Skeletal muscle satellite cell (primary cell): Measurements from ENCODE around the gene RETREG3. TPM values are rescaled to one million over a fixed set of nuclear protein-coding genes. Genes with fewer than 3 reads are reported as not detected.
A peak's percentile ranks its signal among the peaks of the same experiment; 100 is the strongest.

ENCODE experiments used
- H3K27me3 ChIP-seq: 2 replicates; pipeline ENCODE4 v1.7.0; 2013; ENCODE audit warnings: low read length; ENCODE audit not compliant: control insufficient read depth, insufficient read depth
- H3K36me3 ChIP-seq: 2 replicates; pipeline ENCODE4 v1.7.0; 2013; ENCODE audit warnings: mild to moderate bottlenecking, control low read depth, low read length; ENCODE audit not compliant: insufficient read depth
- H3K4me1 ChIP-seq: 2 replicates; pipeline ENCODE4 v1.7.0; 2013; ENCODE audit warnings: low read length; ENCODE audit not compliant: control insufficient read depth, insufficient read depth
- H3K4me2 ChIP-seq: 2 replicates; pipeline ENCODE4 v1.7.0; 2013; ENCODE audit warnings: mild to moderate bottlenecking, low read length
- H3K4me3 ChIP-seq: 2 replicates; pipeline ENCODE4 v1.7.0; 2013; ENCODE audit warnings: low read length
- H3K9ac ChIP-seq: 2 replicates; pipeline ENCODE4 v1.7.0; 2013; ENCODE audit warnings: mild to moderate bottlenecking, low read depth, low read length, moderate library complexity
- H3K9me3 ChIP-seq: replicated peaks from 2 replicates; pipeline ENCODE4 v1.7.0; 2013; ENCODE audit warnings: mild to moderate bottlenecking, control low read depth, low read length
- total RNA-seq: library from RNA; depleted of rRNA; stranded (reverse); fragments of >200 nt; gene quantifications from 2 replicates; pipeline ENCODE4 v1.2.3, GENCODE V29; 2012; rRNA removed

Gene RETREG3
- 30.8 and 39.5 TPM in 2 replicates for total RNA-seq

- H3K9ac ChIP-seq = peak within 1 kb of the TSS; percentile 93
- H3K36me3 ChIP-seq = peaks cover 23% of the 10 kb centered on the region
- no peaks in the 10 kb centered on the region for H3K27me3 ChIP-seq
- peaks cover 15% of the 10 kb centered on the region for H3K4me1 ChIP-seq
- H3K9me3 ChIP-seq = no peaks in the 10 kb centered on the region
- H3K4me2 ChIP-seq = peak within 1 kb of the TSS; percentile 89
- peak within 1 kb of the TSS; percentile 94 for H3K4me3 ChIP-seq
These were observed at the start of gene RETREG3, which contains the start of gene TUBG1 for GRCh38 chr17:42609182-42609813. Gene RETREG3 (minus strand): TSS chr17:42609374. CDS start chr17:42609324, 50 bp downstream. Gene TUBG1 (plus strand): TSS chr17:42609683. CDS start chr17:42609738, 55 bp downstream.

DNA sequence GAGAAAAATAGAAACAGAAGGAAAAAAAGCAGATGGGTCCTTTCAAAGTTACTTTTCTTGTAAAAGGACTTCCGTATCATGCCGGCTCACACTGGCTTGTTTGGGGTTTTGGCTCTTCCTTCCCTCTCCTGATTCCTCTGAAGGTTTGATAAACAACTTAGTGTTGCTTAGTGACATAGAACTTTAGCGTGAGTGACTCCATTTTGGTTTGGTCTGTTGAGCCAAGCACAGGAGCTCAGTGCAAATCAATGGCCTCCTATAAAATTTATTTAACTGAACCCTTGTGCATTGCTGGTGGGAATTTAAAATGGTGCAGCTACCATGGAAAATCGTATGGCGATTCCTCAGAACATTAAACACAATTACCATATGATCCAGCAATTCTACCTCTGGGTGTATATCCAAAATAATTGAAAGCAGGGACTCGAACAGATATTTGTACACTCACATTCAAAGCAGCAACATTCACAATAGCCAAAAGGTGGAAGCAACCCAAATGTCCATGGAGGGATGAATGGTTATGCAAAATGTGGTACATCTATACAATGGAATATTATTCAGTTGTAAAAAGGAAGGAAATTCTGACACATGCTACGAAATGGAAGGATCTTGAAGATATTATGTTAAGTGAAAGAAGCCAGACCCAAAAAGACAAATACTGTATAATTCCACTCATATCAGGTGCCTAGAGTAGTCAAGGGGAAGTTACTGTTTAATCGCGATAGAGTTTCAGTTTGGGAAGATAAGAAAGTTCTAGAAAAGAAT lies 48.8 kb upstream of the RETREG3 start:
- Histone ChIP-seq H3K4me3 (no peak overlapping the region), H3K9me3 (no peaks in the 10 kb centered on the region), H3K4me1 (peaks cover 23% of the 10 kb centered on the region), H3K36me3 (peaks cover 14% of the 10 kb centered on the region), H3K4me2 (no peak overlapping the region), H3K27me3 (no peaks in the 10 kb centered on the region), H3K9ac (no peak overlapping the region)

DNA sequence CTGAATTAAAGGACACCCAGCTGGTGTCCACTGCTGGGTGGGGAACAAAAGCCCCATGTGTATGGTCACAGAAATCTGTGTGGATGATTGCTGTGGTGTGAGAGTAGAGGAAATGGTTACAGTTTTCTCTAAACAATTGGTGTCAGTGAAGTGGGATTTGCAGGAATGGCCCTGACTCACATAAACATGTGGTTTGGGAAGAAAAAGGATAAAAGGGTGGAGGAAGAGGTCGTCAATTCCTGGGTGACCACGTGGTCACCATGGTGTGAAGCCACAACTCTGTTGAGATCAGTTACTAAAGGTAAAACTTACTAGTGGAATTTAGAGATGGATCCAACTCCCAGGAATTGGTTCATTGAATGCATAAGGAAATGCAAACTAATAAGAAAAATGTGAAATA lies 46.4 kb upstream of the RETREG3 start:
- H3K4me1 ChIP-seq = peaks cover 13% of the 10 kb centered on the region
- H3K4me2 ChIP-seq = no peak overlapping the region
- H3K9ac ChIP-seq = no peak overlapping the region
- no peak overlapping the region for H3K4me3 ChIP-seq
- no peaks in the 10 kb centered on the region for H3K36me3 ChIP-seq
- H3K9me3 ChIP-seq = no peaks in the 10 kb centered on the region
- H3K27me3 ChIP-seq = no peaks in the 10 kb centered on the region

- Histone ChIP-seq H3K9me3 (no peaks in the 10 kb centered on the region), H3K27me3 (peaks cover 2% of the 10 kb centered on the region), H3K4me1 (peaks cover 4% of the 10 kb centered on the region), H3K36me3 (no peaks in the 10 kb centered on the region), H3K4me2 (peak overlapping the region; percentile 70), H3K4me3 (peak overlapping the region; percentile 51), H3K9ac (peak overlapping the region; percentile 64)
These were observed 44.3 kb upstream of the RETREG3 start for GRCh38 chr17:42653179-42654124.

GRCh38 chr17:42651392-42651791 lies 42.2 kb upstream of the RETREG3 start:
- no peak overlapping the region for H3K4me3 ChIP-seq
- no peaks in the 10 kb centered on the region for H3K9me3 ChIP-seq
- peaks cover 4% of the 10 kb centered on the region for H3K4me1 ChIP-seq
- H3K4me2 ChIP-seq = no peak overlapping the region
- no peak overlapping the region for H3K9ac ChIP-seq
- H3K36me3 ChIP-seq = no peaks in the 10 kb centered on the region
- H3K27me3 ChIP-seq = peaks cover 12% of the 10 kb centered on the region

- Histone ChIP-seq H3K9ac (no peak overlapping the region), H3K4me1 (no peaks in the 10 kb centered on the region), H3K27me3 (peaks cover 20% of the 10 kb centered on the region), H3K9me3 (no peaks in the 10 kb centered on the region), H3K36me3 (no peaks in the 10 kb centered on the region), H3K4me2 (no peak overlapping the region), H3K4me3 (no peak overlapping the region)
These were observed 38.6 kb upstream of the RETREG3 start for GRCh38 chr17:42647778-42648177.

GRCh38 chr17:42642336-42642735 lies 33.2 kb upstream of the RETREG3 start:
- Histone ChIP-seq H3K36me3 (no peaks in the 10 kb centered on the region), H3K4me1 (no peaks in the 10 kb centered on the region), H3K4me3 (no peak overlapping the region), H3K27me3 (peaks cover 24% of the 10 kb centered on the region), H3K4me2 (no peak overlapping the region), H3K9me3 (no peaks in the 10 kb centered on the region), H3K9ac (no peak overlapping the region)

GRCh38 chr17:42640121-42640520 lies 30.9 kb upstream of the RETREG3 start:
- H3K4me3 ChIP-seq = no peak overlapping the region
- H3K36me3 ChIP-seq = no peaks in the 10 kb centered on the region
- H3K4me1 ChIP-seq = no peaks in the 10 kb centered on the region
- no peak overlapping the region for H3K9ac ChIP-seq
- H3K27me3 ChIP-seq = peaks cover 27% of the 10 kb centered on the region
- H3K4me2 ChIP-seq = no peak overlapping the region
- no peaks in the 10 kb centered on the region for H3K9me3 ChIP-seq

DNA sequence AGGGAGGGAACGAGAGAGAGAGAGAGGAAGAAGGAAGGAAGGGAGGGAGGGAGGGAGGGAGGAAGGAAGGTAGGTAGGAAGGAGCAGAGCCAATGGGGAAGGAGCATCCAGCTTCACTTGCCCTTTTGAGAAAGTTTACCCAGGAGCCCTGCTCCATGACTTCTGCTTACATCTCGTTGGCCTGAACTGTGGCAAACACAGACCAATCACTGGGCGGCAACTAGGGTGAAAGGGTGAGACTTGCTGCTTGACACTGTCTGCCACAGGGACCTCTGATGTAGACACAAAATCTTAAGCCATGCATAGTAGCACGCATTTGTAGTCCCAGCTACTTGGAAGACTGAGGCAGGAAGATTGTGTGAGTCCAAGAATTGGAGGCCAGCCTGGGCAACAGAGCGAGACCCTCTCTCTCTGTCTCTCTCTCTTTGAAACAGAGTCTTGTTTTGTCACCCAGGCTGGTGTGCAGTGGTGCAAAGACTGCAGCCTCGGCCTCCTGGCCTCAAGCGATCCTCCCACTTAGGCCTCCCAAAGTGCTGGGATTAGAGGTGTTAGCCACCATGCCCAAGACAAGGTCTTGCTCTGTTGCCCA lies 30.4 kb upstream of the RETREG3 start:
- H3K36me3 ChIP-seq = no peaks in the 10 kb centered on the region
- H3K9ac ChIP-seq = no peak overlapping the region
- H3K4me3 ChIP-seq = no peak overlapping the region
- no peaks in the 10 kb centered on the region for H3K4me1 ChIP-seq
- H3K4me2 ChIP-seq = no peak overlapping the region
- no peaks in the 10 kb centered on the region for H3K9me3 ChIP-seq
- peaks cover 27% of the 10 kb centered on the region for H3K27me3 ChIP-seq

GRCh38 chr17:42632949-42633444 lies 23.8 kb upstream of the RETREG3 start:
- Histone ChIP-seq H3K27me3 (peaks cover 8% of the 10 kb centered on the region), H3K4me2 (no peak overlapping the region), H3K9me3 (no peaks in the 10 kb centered on the region), H3K9ac (no peak overlapping the region), H3K36me3 (no peaks in the 10 kb centered on the region), H3K4me3 (no peak overlapping the region), H3K4me1 (no peaks in the 10 kb centered on the region)
